HG02623 (cell line): ENCODE data around the gene TRPM3.

Experiments
- ATAC-seq: cut with Tn5 transposase; IDR thresholded peaks from one replicate; pipeline ENCODE4 v1.9.1; 2021; ENCODE audit warnings: moderate library complexity; ENCODE audit not compliant: unreplicated experiment

The TRPM3 gene

GRCh38 chr9:70496244-70496643 is 625.2 kb downstream of the TRPM3 start:
- no peak for ATAC-seq

- ATAC-seq, result no peak
These were observed 625.9 kb downstream of the TRPM3 start for GRCh38 chr9:70495514-70495913.

GRCh38 chr9:70494221-70494620 is 627.2 kb downstream of the TRPM3 start:
- no peak for ATAC-seq

GRCh38 chr9:70493029-70493428 is 628.4 kb downstream of the TRPM3 start:
- ATAC-seq, result no peak

GRCh38 chr9:70492319-70492777 is 629.1 kb downstream of the TRPM3 start:
- ATAC-seq, result no peak

GRCh38 chr9:70491426-70492318 is 629.7 kb downstream of the TRPM3 start:
- no peak for ATAC-seq

- no peak for ATAC-seq
These were observed 630.9 kb downstream of the TRPM3 start for GRCh38 chr9:70490478-70490877.

GRCh38 chr9:70488793-70489105 is 632.7 kb downstream of the TRPM3 start:
- no peak for ATAC-seq

- ATAC-seq, result no peak
These were observed 633.2 kb downstream of the TRPM3 start for GRCh38 chr9:70488098-70488792.

GRCh38 chr9:70486127-70486526 is 635.3 kb downstream of the TRPM3 start:
- ATAC-seq, result no peak

GRCh38 chr9:70485273-70485858 is 636.1 kb downstream of the TRPM3 start:
- ATAC-seq, result no peak

GRCh38 chr9:70484232-70485130 is 636.9 kb downstream of the TRPM3 start:
- peak; percentile 77 for ATAC-seq

- no peak for ATAC-seq
These were observed 640.0 kb downstream of the TRPM3 start for GRCh38 chr9:70481471-70481870.

GRCh38 chr9:70480405-70480980 is 640.9 kb downstream of the TRPM3 start:
- no peak for ATAC-seq

- ATAC-seq, result no peak
These were observed 641.5 kb downstream of the TRPM3 start for GRCh38 chr9:70479880-70480291.
